Colonic mucosa (tissue), 4 donors: Measurements from ENCODE around the gene TFDP1. TPM values are rescaled to one million over a fixed set of nuclear protein-coding genes. Genes with fewer than 3 reads are reported as not detected.
"Not testable (repeated sequence)": the region's sequence is repeated elsewhere in the genome, so short reads cannot be mapped to it uniquely, and the experiment has no call there.

Experiments
- DNase-seq: peaks from one replicate; pipeline ENCODE4 v3.0.0-alpha.2; 2020
- H3K27ac ChIP-seq: fragments of 200-600 bp; one replicate; pipeline ENCODE4 v1.8.0; 2021
- H3K27me3 ChIP-seq: fragments of 200-600 bp; one replicate; pipeline ENCODE4 v1.8.0; 2021
- H3K36me3 ChIP-seq: fragments of 200-600 bp; one replicate; pipeline ENCODE4 v1.8.0; 2021
- H3K4me1 ChIP-seq: fragments of 200-600 bp; one replicate; pipeline ENCODE4 v1.8.0; 2021; ENCODE audit warnings: mild to moderate bottlenecking
- H3K4me3 ChIP-seq: fragments of 200-600 bp; one replicate; pipeline ENCODE4 v1.8.0; 2021
- H3K9ac ChIP-seq, 2 donors: one replicate each; pipeline ENCODE4 v1.7.0; 2013; ENCODE audit warnings: control low read depth in 2 of 2, low read depth in 2 of 2, low read length in 2 of 2
- H3K9me3 ChIP-seq: fragments of 200-600 bp; one replicate; pipeline ENCODE4 v1.8.0; 2021
- intact Hi-C: fragments of 100-400 bp; cut with DNase I; formaldehyde crosslinking; loops from one replicate; pipeline ENCODE4 v1.14.1; 2022
- total RNA-seq, 2 donors: library from RNA; stranded (reverse); fragmentation: NEBNext Ultra II Directional in 1 of 2; extraction: Animal tissue kit (Norgen Biotek cat#: 25700) in 1 of 2; gene quantifications; one replicate each; pipeline ENCODE4 v1.2.1, GENCODE V29; 2021
- TF ChIP-seq, protein P1 (sequence below): fragments of 200-600 bp; IDR thresholded peaks from one replicate; pipeline ENCODE4 v1.8.0; 2022; ENCODE audit warnings: antibody characterized with exemption, mild to moderate bottlenecking
- donor health status: healthy.
- donor health status: DM: no; HTN: no; CAD: no.
- donor health status: DM: no; HTN: no; CAD: no.

The TFDP1 gene
- total RNA-seq, 2 donors from 2014 or later: 60.3 to 112 TPM

DNA sequence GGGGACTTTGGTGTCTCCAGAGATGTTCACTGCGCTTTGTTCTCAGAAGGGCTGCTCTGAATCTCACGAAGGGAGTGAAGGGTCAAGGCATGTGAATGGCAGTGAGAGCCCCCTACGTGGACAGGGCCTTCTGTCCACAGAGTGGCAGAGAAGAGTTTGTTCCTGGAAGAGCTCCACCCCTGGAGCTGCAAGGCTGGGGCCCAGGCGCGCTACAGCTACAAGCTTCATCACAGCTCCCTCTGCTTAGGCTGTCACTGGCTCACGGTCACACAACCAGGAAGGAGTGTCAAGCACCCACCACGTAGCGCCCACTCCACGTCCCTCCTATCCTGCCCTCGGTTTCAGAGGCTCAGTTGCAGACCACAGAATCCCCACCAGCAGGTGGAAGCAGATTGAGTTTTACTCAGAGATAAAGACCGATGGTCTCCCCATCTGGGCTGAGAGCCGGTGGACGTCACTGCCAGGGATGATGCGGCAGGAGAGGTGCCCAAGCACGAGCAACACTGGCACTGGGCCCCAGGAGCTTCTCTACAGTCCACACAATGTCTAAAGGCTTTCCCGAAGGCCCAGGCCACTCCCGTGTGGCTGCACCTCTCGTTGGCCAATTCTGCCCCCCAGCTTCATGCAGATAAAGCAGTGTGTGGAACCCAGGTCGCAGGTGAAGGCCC is 23.0 kb upstream of the TFDP1 start:
- TF ChIP-seq, protein P1, sequence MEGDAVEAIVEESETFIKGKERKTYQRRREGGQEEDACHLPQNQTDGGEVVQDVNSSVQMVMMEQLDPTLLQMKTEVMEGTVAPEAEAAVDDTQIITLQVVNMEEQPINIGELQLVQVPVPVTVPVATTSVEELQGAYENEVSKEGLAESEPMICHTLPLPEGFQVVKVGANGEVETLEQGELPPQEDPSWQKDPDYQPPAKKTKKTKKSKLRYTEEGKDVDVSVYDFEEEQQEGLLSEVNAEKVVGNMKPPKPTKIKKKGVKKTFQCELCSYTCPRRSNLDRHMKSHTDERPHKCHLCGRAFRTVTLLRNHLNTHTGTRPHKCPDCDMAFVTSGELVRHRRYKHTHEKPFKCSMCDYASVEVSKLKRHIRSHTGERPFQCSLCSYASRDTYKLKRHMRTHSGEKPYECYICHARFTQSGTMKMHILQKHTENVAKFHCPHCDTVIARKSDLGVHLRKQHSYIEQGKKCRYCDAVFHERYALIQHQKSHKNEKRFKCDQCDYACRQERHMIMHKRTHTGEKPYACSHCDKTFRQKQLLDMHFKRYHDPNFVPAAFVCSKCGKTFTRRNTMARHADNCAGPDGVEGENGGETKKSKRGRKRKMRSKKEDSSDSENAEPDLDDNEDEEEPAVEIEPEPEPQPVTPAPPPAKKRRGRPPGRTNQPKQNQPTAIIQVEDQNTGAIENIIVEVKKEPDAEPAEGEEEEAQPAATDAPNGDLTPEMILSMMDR: no peak
- Histone ChIP-seq H3K36me3 (no peaks in the 10 kb centered on the region), H3K9me3 (no peaks in the 10 kb centered on the region), H3K27ac (no peak overlapping the region), H3K9ac (no peak overlapping the region), H3K4me3 (no peak overlapping the region), H3K27me3 (no peaks in the 10 kb centered on the region), H3K4me1 (no peaks in the 10 kb centered on the region)
- intact Hi-C loops: loop anchor here (5.0 kb wide), 1 partner anchor 104 kb away; no protein-coding TSS in a partner anchor
- peak; percentile 6 for DNase-seq

DNA sequence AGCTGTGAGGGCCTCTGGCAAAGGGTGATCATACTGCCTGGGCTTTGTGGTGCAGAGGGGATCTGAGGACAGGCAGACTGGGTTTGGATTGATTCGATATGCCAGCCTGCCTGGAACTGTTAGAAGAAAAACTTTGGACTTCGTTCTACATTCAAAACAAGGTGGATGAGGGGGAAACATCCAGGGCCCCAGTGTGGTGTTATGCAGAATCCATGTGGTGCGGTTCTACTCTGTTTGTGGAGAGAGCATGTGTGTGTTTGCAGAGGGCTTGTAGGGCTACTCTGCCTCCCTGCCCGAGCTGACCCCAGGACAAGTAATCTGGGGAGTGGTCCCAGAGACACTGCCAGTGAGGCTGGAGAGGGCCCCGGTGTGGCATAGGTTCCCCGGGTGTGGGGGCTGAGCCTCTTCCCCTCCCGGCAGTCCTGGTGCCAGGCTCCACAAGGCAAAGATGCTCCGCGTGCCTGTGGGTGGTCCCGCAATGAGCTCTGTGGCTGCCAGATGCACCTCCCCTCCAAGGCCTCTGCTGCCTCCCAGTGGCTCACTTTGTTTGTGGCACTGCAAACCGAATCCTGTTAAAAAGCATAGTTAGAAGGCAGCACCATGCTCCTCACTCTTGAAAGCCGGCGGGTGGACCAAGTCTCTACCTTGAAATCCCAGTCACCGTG is 22.3 kb upstream of the TFDP1 start:
- H3K27ac ChIP-seq: no peak overlapping the region
- H3K9me3 ChIP-seq: no peaks in the 10 kb centered on the region
- no peak overlapping the region for H3K9ac ChIP-seq
- peak; percentile 61 for DNase-seq
- H3K4me1 ChIP-seq: no peaks in the 10 kb centered on the region
- no peaks in the 10 kb centered on the region for H3K27me3 ChIP-seq
- no peak overlapping the region for H3K4me3 ChIP-seq
- TF ChIP-seq, protein P1: no peak
- H3K36me3 ChIP-seq: no peaks in the 10 kb centered on the region
- intact Hi-C loops: loop anchor here (5.0 kb wide), 1 partner anchor 105 kb away; no protein-coding TSS in a partner anchor

DNA sequence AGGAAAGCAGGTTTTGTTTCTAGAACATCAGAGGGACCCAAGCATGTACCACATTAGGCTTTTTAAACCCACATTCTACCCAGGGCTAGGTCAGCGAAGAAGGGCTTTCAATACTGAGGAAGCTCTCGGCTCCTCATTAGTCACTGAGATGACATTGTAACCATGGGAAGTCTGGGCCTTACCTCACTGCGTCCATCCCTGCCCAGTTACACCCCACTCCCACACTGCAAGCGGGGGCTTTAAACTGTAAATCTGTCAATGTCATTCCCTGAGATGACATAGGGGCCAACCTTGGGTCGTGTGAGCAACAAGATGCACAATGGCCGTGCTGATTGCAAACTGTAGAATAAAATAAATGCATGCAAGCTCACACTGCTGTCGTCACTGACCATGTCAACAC is 21.7 kb upstream of the TFDP1 start:
- intact Hi-C loops: loop anchor here (5.0 kb wide), 1 partner anchor 106 kb away; no protein-coding TSS in a partner anchor

DNA sequence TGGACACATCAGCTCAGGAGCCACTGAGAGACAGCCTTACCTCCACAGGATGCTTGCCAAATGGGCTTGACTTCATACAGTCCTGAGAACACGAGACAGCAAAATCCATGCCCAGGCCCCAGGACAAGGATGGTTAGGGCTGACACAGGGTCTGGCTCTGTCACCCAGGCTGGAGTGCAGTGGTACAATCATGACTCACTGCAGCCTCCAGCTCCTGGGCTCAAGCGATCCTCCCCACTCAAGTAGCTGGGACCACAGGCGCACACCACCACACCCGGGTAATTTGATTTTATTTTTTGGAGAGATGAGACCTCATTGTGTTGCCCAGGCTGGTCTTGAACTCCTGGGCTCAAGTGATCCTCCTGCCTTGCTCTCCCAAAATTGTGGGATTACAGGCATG is 21.0 kb upstream of the TFDP1 start:
- not testable (repeated sequence) for H3K4me1 ChIP-seq, H3K36me3 ChIP-seq, H3K27ac ChIP-seq, H3K27me3 ChIP-seq, H3K9me3 ChIP-seq, H3K9ac ChIP-seq, H3K4me3 ChIP-seq
- intact Hi-C loops: loop anchor here (5.0 kb wide), 1 partner anchor 106 kb away; no protein-coding TSS in a partner anchor
- DNase-seq: peak; percentile 4

More for the DNA sequence above, 21.7 kb upstream of the TFDP1 start:
- H3K36me3 ChIP-seq: no peaks in the 10 kb centered on the region
- no peak overlapping the region for H3K9ac ChIP-seq
- H3K27me3 ChIP-seq: no peaks in the 10 kb centered on the region
- TF ChIP-seq, protein P1: no peak
- no peak overlapping the region for H3K27ac ChIP-seq
- no peak overlapping the region for H3K4me3 ChIP-seq
- H3K4me1 ChIP-seq: no peaks in the 10 kb centered on the region
- DNase-seq: peak; percentile 12
- no peaks in the 10 kb centered on the region for H3K9me3 ChIP-seq

DNA sequence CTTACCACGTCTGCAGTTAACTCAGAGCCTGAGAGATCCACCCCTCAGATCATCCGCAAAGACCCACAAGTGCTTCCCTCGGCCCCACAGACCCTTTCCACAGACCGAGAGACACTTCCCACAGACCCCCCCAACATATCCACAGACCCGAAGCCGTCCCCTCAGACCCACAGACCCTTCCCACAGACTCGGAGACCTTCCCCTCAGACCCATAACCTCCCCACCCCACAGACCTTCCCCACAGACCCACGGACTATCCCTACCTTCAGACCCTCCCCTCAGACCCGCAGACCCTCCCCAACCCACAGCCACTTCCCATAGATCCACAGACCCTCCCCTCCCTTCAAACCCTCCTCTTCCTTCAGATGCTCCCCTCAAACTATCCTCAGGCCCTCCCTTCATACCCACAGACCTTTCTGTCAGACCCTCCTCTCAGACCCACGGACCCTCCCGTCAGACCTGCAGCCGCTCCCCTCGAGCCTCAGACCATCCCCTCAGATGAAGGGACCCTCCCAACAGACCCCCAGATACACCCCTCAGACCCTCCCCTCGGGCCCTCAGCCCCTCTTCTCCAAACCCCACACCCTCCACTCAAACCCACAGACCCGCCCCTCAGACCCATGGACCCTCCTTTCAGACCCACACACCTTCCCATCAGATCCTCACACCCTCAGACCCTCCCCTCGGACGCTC is 20.1 kb upstream of the TFDP1 start:
- TF ChIP-seq, protein P1: no peak
- DNase-seq: peak; percentile 10
- no peaks in the 10 kb centered on the region for H3K4me1 ChIP-seq
- no peak overlapping the region for H3K27ac ChIP-seq
- no peaks in the 10 kb centered on the region for H3K27me3 ChIP-seq
- H3K36me3 ChIP-seq: no peaks in the 10 kb centered on the region
- no peaks in the 10 kb centered on the region for H3K9me3 ChIP-seq
- intact Hi-C loops: loop anchor here (5.0 kb wide), 1 partner anchor 107 kb away; no protein-coding TSS in a partner anchor
- no peak overlapping the region for H3K9ac ChIP-seq
- no peak overlapping the region for H3K4me3 ChIP-seq
